ENCODE results near the gene PCLO. TPM values are rescaled to one million over a fixed set of nuclear protein-coding genes. Genes with fewer than 3 reads are reported as not detected.

The PCLO gene
- total RNA-seq, 2 donors from 2014 or later = 0.78 to 0.95 TPM

DNA sequence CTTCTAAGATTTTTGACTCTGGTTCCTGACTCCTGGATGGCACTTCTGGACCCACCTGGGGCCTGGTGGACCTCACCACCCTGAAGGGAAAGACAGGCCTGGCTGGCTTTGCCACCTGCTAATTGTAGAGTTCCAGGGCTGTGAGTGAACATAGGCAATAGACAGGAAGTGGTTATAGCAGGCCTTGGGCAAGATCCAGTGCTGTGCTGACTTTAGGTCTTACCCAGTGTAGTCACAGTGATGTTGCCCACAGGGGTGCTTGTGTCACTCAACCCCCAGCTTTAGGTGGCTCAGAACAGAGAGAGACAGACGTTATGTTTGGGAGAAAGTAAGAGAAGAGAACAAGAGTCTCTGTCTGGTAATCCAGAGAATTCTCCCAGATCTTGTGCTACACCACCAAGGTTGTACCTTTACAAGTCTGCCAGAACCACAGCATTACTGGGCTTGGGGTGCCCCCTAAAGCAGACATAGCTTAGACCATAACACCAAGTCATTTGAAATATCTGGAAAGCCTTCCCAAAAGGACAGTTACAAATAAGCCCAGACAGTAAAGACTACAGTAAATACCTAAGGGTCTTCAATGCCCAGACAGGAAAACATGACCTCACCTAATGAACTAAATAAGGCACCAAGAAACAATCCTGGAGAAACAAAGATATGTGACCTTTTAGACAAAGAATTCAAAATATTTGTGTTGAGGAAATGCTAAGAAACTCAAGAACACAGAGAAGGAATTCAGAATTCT is 303.4 kb downstream of the PCLO start:
- Histone ChIP-seq H3K4me1 (ENCODE audit: control insufficient read depth in 1 of 2, low read depth in 2 of 2) (no peaks in the 10 kb centered on the region), H3K9me3 (no peaks in the 10 kb centered on the region), H3K27me3 (replicated peaks; ENCODE audit: insufficient read depth) (no peaks in the 10 kb centered on the region), H3K27ac (no peak overlapping the region), H3K4me3 (no peak overlapping the region), H3K36me3 (no peaks in the 10 kb centered on the region)
- ATAC-seq (ENCODE audit: insufficient number of reproducible peaks, low FRiP score, low read depth) = no peak
- TF ChIP-seq, protein P1, sequence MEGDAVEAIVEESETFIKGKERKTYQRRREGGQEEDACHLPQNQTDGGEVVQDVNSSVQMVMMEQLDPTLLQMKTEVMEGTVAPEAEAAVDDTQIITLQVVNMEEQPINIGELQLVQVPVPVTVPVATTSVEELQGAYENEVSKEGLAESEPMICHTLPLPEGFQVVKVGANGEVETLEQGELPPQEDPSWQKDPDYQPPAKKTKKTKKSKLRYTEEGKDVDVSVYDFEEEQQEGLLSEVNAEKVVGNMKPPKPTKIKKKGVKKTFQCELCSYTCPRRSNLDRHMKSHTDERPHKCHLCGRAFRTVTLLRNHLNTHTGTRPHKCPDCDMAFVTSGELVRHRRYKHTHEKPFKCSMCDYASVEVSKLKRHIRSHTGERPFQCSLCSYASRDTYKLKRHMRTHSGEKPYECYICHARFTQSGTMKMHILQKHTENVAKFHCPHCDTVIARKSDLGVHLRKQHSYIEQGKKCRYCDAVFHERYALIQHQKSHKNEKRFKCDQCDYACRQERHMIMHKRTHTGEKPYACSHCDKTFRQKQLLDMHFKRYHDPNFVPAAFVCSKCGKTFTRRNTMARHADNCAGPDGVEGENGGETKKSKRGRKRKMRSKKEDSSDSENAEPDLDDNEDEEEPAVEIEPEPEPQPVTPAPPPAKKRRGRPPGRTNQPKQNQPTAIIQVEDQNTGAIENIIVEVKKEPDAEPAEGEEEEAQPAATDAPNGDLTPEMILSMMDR (IDR thresholded peaks at IDR 0.05) = no peak
- no peak for DNase-seq (ENCODE audit: low spot score)

- Histone ChIP-seq H3K9me3 (no peaks in the 10 kb centered on the region), H3K36me3 (no peaks in the 10 kb centered on the region), H3K27ac (no peak overlapping the region), H3K4me3 (no peak overlapping the region), H3K4me1 (ENCODE audit: control insufficient read depth in 1 of 2, low read depth in 2 of 2) (no peaks in the 10 kb centered on the region), H3K27me3 (replicated peaks; ENCODE audit: insufficient read depth) (no peaks in the 10 kb centered on the region)
- TF ChIP-seq, protein P1 (IDR thresholded peaks at IDR 0.05) = no peak
- DNase-seq (ENCODE audit: low spot score) (no peak), ATAC-seq (ENCODE audit: insufficient number of reproducible peaks, low FRiP score, low read depth) (no peak)
Measured at GRCh38 chr7:82851121-82851520, 311.6 kb downstream of the PCLO start.

- DNase-seq (ENCODE audit: low spot score) = no peak
- Histone ChIP-seq H3K27me3 (replicated peaks; ENCODE audit: insufficient read depth) (no peaks in the 10 kb centered on the region), H3K4me1 (ENCODE audit: control insufficient read depth in 1 of 2, low read depth in 2 of 2) (no peaks in the 10 kb centered on the region), H3K36me3 (no peaks in the 10 kb centered on the region), H3K4me3 (no peak overlapping the region), H3K27ac (no peak overlapping the region), H3K9me3 (no peaks in the 10 kb centered on the region)
- TF ChIP-seq, protein P1 (IDR thresholded peaks at IDR 0.05) = no peak
- no peak for ATAC-seq (ENCODE audit: insufficient number of reproducible peaks, low FRiP score, low read depth)
Measured at GRCh38 chr7:82841828-82842227, 320.9 kb downstream of the PCLO start.

DNA sequence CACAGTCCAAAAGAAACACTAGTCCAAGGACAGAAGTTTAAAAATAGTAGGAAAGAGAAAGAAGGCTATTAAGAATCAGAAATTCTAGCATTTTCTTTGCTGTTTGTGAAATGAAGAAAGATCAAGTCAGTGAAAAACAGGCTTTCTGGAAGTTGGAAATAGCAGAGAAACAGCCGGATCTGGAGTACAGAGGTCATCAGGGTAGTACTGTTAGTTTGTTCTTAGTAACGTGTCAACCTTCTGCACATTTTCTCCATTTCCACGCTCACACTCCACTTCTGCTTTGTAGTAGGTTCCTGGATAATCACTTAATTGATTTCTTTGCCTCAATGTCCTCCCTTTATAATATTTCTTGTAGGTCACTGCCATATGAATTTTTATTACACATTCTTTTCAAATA is 322.6 kb downstream of the PCLO start:
- Histone ChIP-seq H3K9me3 (no peaks in the 10 kb centered on the region), H3K4me3 (no peak overlapping the region), H3K4me1 (ENCODE audit: control insufficient read depth in 1 of 2, low read depth in 2 of 2) (no peaks in the 10 kb centered on the region), H3K36me3 (no peaks in the 10 kb centered on the region), H3K27me3 (replicated peaks; ENCODE audit: insufficient read depth) (no peaks in the 10 kb centered on the region), H3K27ac (no peak overlapping the region)
- ATAC-seq (ENCODE audit: insufficient number of reproducible peaks, low FRiP score, low read depth) = no peak
- no peak for DNase-seq (ENCODE audit: low spot score)
- TF ChIP-seq, protein P1 (IDR thresholded peaks at IDR 0.05) = no peak

- ATAC-seq (ENCODE audit: insufficient number of reproducible peaks, low FRiP score, low read depth) (no peak), DNase-seq (ENCODE audit: low spot score) (no peak)
- no peaks in the 10 kb centered on the region for H3K36me3 ChIP-seq
- H3K4me1 ChIP-seq (ENCODE audit: control insufficient read depth in 1 of 2, low read depth in 2 of 2) = no peaks in the 10 kb centered on the region
- no peak overlapping the region for H3K27ac ChIP-seq
- TF ChIP-seq, protein P1 (IDR thresholded peaks at IDR 0.05) = no peak
- H3K4me3 ChIP-seq = no peak overlapping the region
- H3K27me3 ChIP-seq (replicated peaks; ENCODE audit: insufficient read depth) = no peaks in the 10 kb centered on the region
- no peaks in the 10 kb centered on the region for H3K9me3 ChIP-seq
Measured at GRCh38 chr7:82839555-82839954, 323.1 kb downstream of the PCLO start.

Measured in thoracic aorta (tissue), 2 donors.